Measurements from ENCODE around the gene ZDHHC20. TPM values are rescaled to one million over a fixed set of nuclear protein-coding genes. Genes with fewer than 3 reads are reported as not detected.

ZDHHC20 gene
- total RNA-seq, 1 experiment from 2014 or later: 69.7 TPM

DNA sequence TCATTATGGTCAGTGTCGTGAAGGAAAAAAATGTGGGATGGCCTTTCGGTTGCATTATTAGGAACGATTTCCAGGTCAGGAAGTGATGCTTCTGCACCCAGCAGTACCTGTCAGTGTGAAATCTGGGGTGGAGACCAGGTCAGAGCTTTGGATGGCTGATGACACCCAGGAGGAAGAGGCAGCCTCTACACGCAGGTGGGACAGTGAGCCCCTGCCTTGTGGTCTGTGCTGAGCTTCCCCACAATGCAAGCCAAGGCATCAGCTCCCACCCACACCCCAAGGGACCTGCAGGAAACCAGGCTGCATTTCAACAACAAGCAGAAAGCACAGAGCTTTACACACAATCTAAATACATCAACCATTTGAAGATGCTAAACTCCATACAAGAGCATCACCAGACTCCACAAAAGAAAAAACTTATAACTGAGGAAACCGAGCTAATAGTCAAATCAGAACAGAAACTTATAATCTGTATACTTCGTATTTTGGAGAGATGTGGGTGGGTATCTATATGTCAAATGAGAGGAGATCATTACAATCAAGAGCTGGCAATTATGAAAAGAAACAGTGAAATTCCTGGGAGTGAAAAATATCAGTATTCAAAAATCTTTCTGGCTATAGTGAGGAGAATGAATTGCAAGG, 130.1 kb downstream of the ZDHHC20 start:
- no peak overlapping the region for H3K27ac Mint-ChIP-seq
- ChIA-PET POLR2A (interaction anchor here (1.1 kb wide), 1 partner anchor 14 kb away, joined by 3 read pairs; no protein-coding TSS in a partner anchor), CTCF (interaction anchor here (0.8 to 5.6 kb wide), 5 partner anchors 8 to 148 kb away, joined by 3 to 47 read pairs (median 11); no protein-coding TSS in a partner anchor)
- TF ChIP-seq, protein P1, sequence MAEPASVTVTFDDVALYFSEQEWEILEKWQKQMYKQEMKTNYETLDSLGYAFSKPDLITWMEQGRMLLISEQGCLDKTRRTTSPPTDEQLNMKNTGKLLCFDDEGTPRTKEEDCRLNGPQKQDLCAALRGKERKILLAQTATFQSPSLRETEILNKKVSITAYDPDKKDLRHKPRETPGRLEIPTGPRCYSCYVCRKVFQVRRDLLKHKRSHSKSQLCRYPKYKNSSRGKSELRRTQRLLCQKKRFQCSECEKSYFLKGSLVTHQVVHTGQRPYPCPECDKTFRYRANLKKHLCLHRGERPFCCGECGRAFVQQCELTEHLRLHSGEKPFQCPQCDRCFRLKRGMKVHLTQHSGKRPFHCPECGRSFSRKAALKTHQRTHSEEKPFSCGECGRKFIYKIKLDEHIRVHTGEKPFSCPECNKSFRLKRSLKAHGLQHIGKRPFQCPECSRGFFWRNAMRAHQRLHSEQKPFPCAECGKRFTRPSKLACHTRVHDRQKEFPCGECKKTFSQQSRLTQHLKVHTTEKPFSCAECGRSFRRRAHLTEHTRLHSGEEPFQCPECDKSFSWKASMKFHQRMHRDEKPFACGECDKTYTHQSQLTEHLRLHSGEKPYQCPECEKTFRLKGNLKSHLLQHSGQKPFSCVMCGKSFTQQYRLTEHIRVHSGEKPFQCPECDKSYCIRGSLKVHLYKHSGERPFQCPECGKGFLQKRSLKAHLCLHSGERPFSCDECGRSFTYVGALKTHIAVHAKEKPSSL (CRISPR knock-in tag; conservative IDR thresholded peaks at IDR 0.05): no peak
- TF ChIP-seq SOX15 (CRISPR knock-in tag; IDR thresholded peaks at IDR 0.05) (no peak), IRF2 (CRISPR knock-in tag; IDR thresholded peaks at IDR 0.05; ENCODE audit: borderline replicate concordance, low read depth) (no peak), OVOL2 (CRISPR knock-in tag; IDR thresholded peaks at IDR 0.05; ENCODE audit: borderline replicate concordance) (no peak), NR2C2 (CRISPR knock-in tag; IDR thresholded peaks at IDR 0.05) (no peak), NR3C1 (CRISPR knock-in tag; conservative IDR thresholded peaks at IDR 0.05; ENCODE audit: low read depth) (no peak), RORB (CRISPR knock-in tag; IDR thresholded peaks at IDR 0.05) (no peak), ZNF423 (CRISPR knock-in tag; IDR thresholded peaks at IDR 0.05) (no peak)
- TF ChIP-seq, protein P2, sequence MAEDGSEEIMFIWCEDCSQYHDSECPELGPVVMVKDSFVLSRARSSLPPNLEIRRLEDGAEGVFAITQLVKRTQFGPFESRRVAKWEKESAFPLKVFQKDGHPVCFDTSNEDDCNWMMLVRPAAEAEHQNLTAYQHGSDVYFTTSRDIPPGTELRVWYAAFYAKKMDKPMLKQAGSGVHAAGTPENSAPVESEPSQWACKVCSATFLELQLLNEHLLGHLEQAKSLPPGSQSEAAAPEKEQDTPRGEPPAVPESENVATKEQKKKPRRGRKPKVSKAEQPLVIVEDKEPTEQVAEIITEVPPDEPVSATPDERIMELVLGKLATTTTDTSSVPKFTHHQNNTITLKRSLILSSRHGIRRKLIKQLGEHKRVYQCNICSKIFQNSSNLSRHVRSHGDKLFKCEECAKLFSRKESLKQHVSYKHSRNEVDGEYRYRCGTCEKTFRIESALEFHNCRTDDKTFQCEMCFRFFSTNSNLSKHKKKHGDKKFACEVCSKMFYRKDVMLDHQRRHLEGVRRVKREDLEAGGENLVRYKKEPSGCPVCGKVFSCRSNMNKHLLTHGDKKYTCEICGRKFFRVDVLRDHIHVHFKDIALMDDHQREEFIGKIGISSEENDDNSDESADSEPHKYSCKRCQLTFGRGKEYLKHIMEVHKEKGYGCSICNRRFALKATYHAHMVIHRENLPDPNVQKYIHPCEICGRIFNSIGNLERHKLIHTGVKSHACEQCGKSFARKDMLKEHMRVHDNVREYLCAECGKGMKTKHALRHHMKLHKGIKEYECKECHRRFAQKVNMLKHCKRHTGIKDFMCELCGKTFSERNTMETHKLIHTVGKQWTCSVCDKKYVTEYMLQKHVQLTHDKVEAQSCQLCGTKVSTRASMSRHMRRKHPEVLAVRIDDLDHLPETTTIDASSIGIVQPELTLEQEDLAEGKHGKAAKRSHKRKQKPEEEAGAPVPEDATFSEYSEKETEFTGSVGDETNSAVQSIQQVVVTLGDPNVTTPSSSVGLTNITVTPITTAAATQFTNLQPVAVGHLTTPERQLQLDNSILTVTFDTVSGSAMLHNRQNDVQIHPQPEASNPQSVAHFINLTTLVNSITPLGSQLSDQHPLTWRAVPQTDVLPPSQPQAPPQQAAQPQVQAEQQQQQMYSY (CRISPR knock-in tag; IDR thresholded peaks at IDR 0.05): no peak
- TF ChIP-seq, protein P3, sequence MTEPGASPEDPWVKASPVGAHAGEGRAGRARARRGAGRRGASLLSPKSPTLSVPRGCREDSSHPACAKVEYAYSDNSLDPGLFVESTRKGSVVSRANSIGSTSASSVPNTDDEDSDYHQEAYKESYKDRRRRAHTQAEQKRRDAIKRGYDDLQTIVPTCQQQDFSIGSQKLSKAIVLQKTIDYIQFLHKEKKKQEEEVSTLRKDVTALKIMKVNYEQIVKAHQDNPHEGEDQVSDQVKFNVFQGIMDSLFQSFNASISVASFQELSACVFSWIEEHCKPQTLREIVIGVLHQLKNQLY (CRISPR knock-in tag; IDR thresholded peaks at IDR 0.05): no peak
- no peak overlapping the region for H3K4me3 Mint-ChIP-seq
- no peak for DNase-seq (ENCODE audit: low spot score)
- no peaks in the 10 kb centered on the region for H3K36me3 Mint-ChIP-seq
- peaks cover 7% of the 10 kb centered on the region for H3K9me3 Mint-ChIP-seq
- peaks cover 56% of the 10 kb centered on the region for H3K4me1 Mint-ChIP-seq
- peaks cover 34% of the 10 kb centered on the region for H3K27me3 Mint-ChIP-seq (ENCODE audit: low read depth)
- no peak for ATAC-seq

DNA sequence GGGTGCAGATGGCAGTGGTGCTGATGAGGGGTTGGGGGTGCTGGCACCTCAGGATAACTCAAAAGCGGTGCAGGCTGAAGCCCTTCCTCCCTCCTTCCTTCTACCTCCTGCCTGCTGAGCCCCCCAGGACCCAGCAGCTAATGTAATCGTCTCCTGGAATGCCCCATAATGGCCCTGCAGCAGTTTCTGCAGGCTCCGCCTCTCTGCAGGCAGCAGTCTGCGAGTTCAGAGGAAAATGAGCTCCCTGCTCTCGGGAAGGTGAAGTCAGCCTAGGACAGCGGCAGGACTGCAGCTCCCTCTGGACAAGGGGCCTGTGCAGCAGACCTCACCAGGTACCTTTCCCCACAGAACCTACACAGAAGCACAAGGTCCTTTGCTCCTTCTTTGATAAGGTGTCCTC, 130.9 kb downstream of the ZDHHC20 start:
- peaks cover 34% of the 10 kb centered on the region for H3K27me3 Mint-ChIP-seq (ENCODE audit: low read depth)
- ATAC-seq (peak; percentile 25), DNase-seq (ENCODE audit: low spot score) (no peak)
- H3K9me3 Mint-ChIP-seq: peaks cover 7% of the 10 kb centered on the region
- H3K27ac Mint-ChIP-seq: no peak overlapping the region
- TF ChIP-seq, protein P4, sequence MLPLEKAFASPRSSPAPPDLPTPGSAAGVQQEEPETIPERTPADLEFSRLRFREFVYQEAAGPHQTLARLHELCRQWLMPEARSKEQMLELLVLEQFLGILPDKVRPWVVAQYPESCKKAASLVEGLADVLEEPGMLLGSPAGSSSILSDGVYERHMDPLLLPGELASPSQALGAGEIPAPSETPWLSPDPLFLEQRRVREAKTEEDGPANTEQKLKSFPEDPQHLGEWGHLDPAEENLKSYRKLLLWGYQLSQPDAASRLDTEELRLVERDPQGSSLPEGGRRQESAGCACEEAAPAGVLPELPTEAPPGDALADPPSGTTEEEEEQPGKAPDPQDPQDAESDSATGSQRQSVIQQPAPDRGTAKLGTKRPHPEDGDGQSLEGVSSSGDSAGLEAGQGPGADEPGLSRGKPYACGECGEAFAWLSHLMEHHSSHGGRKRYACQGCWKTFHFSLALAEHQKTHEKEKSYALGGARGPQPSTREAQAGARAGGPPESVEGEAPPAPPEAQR (CRISPR knock-in tag; IDR thresholded peaks at IDR 0.05): no peak
- no peak for TF ChIP-seq AFF4 (CRISPR knock-in tag; IDR thresholded peaks at IDR 0.05; ENCODE audit: borderline replicate concordance)
- no peak for TF ChIP-seq NR3C1 (CRISPR knock-in tag; conservative IDR thresholded peaks at IDR 0.05; ENCODE audit: low read depth)
- TF ChIP-seq GTF2I (CRISPR knock-in tag; conservative IDR thresholded peaks at IDR 0.05): no peak
- TF ChIP-seq OVOL2 (CRISPR knock-in tag; IDR thresholded peaks at IDR 0.05; ENCODE audit: borderline replicate concordance): no peak
- TF ChIP-seq TP53 (CRISPR knock-in tag; IDR thresholded peaks at IDR 0.05): no peak
- no peak for TF ChIP-seq NR2C2 (CRISPR knock-in tag; IDR thresholded peaks at IDR 0.05)
- no peak for TF ChIP-seq JUN (CRISPR knock-in tag; IDR thresholded peaks at IDR 0.05)
- TF ChIP-seq ETV6 (CRISPR knock-in tag; IDR thresholded peaks at IDR 0.05): no peak
- no peak for TF ChIP-seq PREB (CRISPR knock-in tag; IDR thresholded peaks at IDR 0.05; ENCODE audit: borderline replicate concordance)
- POLR2A ChIA-PET: interaction anchor here (0.9 to 2.1 kb wide), 3 partner anchors 9 to 29 kb away, joined by 3 to 6 read pairs (median 4); no protein-coding TSS in a partner anchor
- CTCF ChIA-PET: interaction anchor here (0.5 to 5.6 kb wide), 7 partner anchors 9 to 148 kb away, joined by 3 to 47 read pairs (median 11); no protein-coding TSS in a partner anchor
- H3K4me3 Mint-ChIP-seq: peak overlapping the region; percentile 60
- no peaks in the 10 kb centered on the region for H3K36me3 Mint-ChIP-seq
- peaks cover 56% of the 10 kb centered on the region for H3K4me1 Mint-ChIP-seq

Measured in WTC11 (cell line).